Endothelial cell of umbilical vein (primary cell): ENCODE measurements around the gene AAGAB. TPM values are rescaled to one million over a fixed set of nuclear protein-coding genes. Genes with fewer than 3 reads are reported as not detected.

Source experiments
- BruUV-seq: library from RNA; stranded (reverse); fragments of 400-500 nt; replicated peaks from 2 replicates; lab custom pipeline; 2021; lab: Mats Ljungman, UMichigan
- CTCF ChIA-PET: fragments of 300-600, 350-600 bp; sonication (Branson Sonifier 250); formaldehyde crosslinking; loops from one replicate; lab custom pipeline; 2021; ENCODE audit warnings: antibody characterized with exemption, inconsistent platforms; lab: Charles Lee
- POLR2A ChIA-PET: fragments of 300-600, 350-600 bp; sonication (Branson Sonifier 250); formaldehyde crosslinking; loops from one replicate; lab custom pipeline; 2021; ENCODE audit warnings: antibody characterized with exemption, inconsistent platforms; lab: Charles Lee
- DNase-seq: peaks from one replicate; pipeline ENCODE4 v3.0.0-alpha.2; 2011; ENCODE audit warnings: low read depth, low spot score
- FAIRE-seq: peaks from 2 replicates; lab custom pipeline; 2011; peaks lifted over from hg19 to GRCh38; lab: Jason Lieb, UNC
- H2AFZ ChIP-seq: 2 replicates; pipeline ENCODE4 v1.6.0; 2012; ENCODE audit warnings: low read depth, low read length, control low read depth, inconsistent platforms
- H3K27ac ChIP-seq: 2 replicates; pipeline ENCODE4 v1.5.1; 2011; ENCODE audit warnings: low read depth, mild to moderate bottlenecking, control low read depth, low read length, moderate library complexity; ENCODE audit not compliant: insufficient read depth
- H3K27me3 ChIP-seq, 2 experiments: 2 replicates each; pipeline versions ENCODE4 v1.6.0 to v1.6.1; 2011; ENCODE audit warnings: low read length in 2 of 2, mixed read lengths in 1 of 2; ENCODE audit not compliant: control insufficient read depth in 2 of 2, insufficient read depth in 2 of 2
- H3K36me3 ChIP-seq, 2 experiments: 2 replicates in 1 of 2; 3 replicates in 1 of 2; pipeline ENCODE4 v1.5.1; 2011; ENCODE audit warnings: low read length in 2 of 2, mild to moderate bottlenecking in 1 of 2, moderate library complexity in 1 of 2; ENCODE audit not compliant: control insufficient read depth in 2 of 2, insufficient read depth in 2 of 2; ENCODE audit errors: extremely low read depth in 1 of 2
- H3K4me1 ChIP-seq: 3 replicates; pipeline ENCODE4 v1.5.1; 2011; ENCODE audit warnings: mild to moderate bottlenecking, low read length; ENCODE audit not compliant: control insufficient read depth, insufficient read depth; ENCODE audit errors: extremely low read depth
- H3K4me2 ChIP-seq: 2 replicates; pipeline ENCODE4 v1.6.1; 2011; ENCODE audit warnings: low read length, control low read depth, mixed read lengths; ENCODE audit not compliant: insufficient read depth
- H3K4me3 ChIP-seq, 3 experiments: fragments of 200-600 bp in 1 of 3; sonication (generic), shearing (Covaris generic) in 1 of 3; replicated peaks in 1 of 3; 2 replicates each; pipeline ENCODE4 v1.5.1; 2011 to 2016; ENCODE audit warnings: control low read depth in 3 of 3, low read length in 3 of 3, mild to moderate bottlenecking in 2 of 3, inconsistent platforms in 1 of 3, low read depth in 1 of 3, moderate library complexity in 1 of 3; ENCODE audit not compliant: insufficient read depth in 1 of 3
- H3K79me2 ChIP-seq: 2 replicates; pipeline ENCODE4 v1.6.0; 2012; ENCODE audit warnings: low read length, inconsistent platforms; ENCODE audit not compliant: control insufficient read depth, insufficient read depth
- H3K9ac ChIP-seq: replicated peaks from 2 replicates; pipeline ENCODE3; 2011; ENCODE audit warnings: low read length, control low read depth; ENCODE audit not compliant: insufficient read depth; ENCODE audit errors: extremely low read depth
- H3K9me1 ChIP-seq: replicated peaks from 3 replicates; pipeline ENCODE4 v1.6.0; 2011; ENCODE audit warnings: mild to moderate bottlenecking, low read length; ENCODE audit not compliant: control insufficient read depth, insufficient read depth; ENCODE audit errors: extremely low read depth
- H3K9me3 ChIP-seq: replicated peaks from 2 replicates; pipeline ENCODE4 v1.5.1; 2012; ENCODE audit warnings: low read length, inconsistent platforms; ENCODE audit not compliant: control insufficient read depth, insufficient read depth
- H4K20me1 ChIP-seq: replicated peaks from 2 replicates; pipeline ENCODE3; 2011; ENCODE audit warnings: mild to moderate bottlenecking, low read length; ENCODE audit not compliant: control insufficient read depth, insufficient read depth; ENCODE audit errors: extremely low read depth
- FOS ChIP-seq: IDR thresholded peaks from 2 replicates; pipeline ENCODE4 v1.6.1; 2011; ENCODE audit warnings: mild to moderate bottlenecking, low read length, moderate library complexity, borderline replicate concordance; ENCODE audit not compliant: insufficient read depth
- JUN ChIP-seq: IDR thresholded peaks from 2 replicates; pipeline ENCODE4 v1.6.1; 2011; ENCODE audit warnings: borderline replicate concordance, low read depth; ENCODE audit not compliant: insufficient read length, insufficient read depth
- MAX ChIP-seq: IDR thresholded peaks from 2 replicates; pipeline ENCODE4 v1.6.1; 2011; ENCODE audit not compliant: insufficient read depth, insufficient read length
- MYC ChIP-seq: IDR thresholded peaks from one replicate; pipeline ENCODE4 v1.6.1; 2011; ENCODE audit warnings: mild to moderate bottlenecking, low read depth, low read length
- dilution Hi-C: fragments of 300-500 bp; cut with MboI; formaldehyde crosslinking; loops from one replicate; pipeline ENCODE4 v1.15.0; 2019; ENCODE audit warnings: low sequenced_read_pairs; ENCODE audit not compliant: extremely low pct_ligation_motif_present
- intact Hi-C: fragments of 100-400 bp; cut with micrococcal nuclease; formaldehyde crosslinking; loops from one replicate; pipeline ENCODE4 v1.10.0; 2022
- polyA plus RNA-seq, 4 experiments: library from polyadenylated mRNA; depleted of rRNA in 3 of 4; stranded (reverse) in 3 of 4; unstranded in 1 of 4; fragments of >200 nt; gene quantifications; 2 replicates each; pipeline versions ENCODE4 v1.2.1 to v1.2.3, GENCODE V29; 2011 to 2012; ENCODE audit warnings: missing spikeins in 1 of 4
- total RNA-seq: library from RNA; stranded (reverse); gene quantifications from 2 replicates; pipeline ENCODE4 v1.2.3, GENCODE V29; 2021

The AAGAB gene
- total and polyA plus RNA-seq, 2 donors (not counting 3 experiments of a cell fraction or from before 2014, with no cell fraction given), result 21.2 to 42.6 TPM

- DNase-seq (no peak), FAIRE-seq (no peak)
- ChIA-PET POLR2A (no interaction called here), CTCF (no interaction called here)
- H3K79me2 ChIP-seq, result peaks cover 75% of the 10 kb centered on the region
- intact Hi-C loops (no loop called here), dilution Hi-C loops (no loop called here)
- H3K4me2 ChIP-seq, result no peak overlapping the region
- H3K9me1 ChIP-seq, result no peaks in the 10 kb centered on the region
- no peak overlapping the region for H3K27ac ChIP-seq
- no peak overlapping the region for H3K4me3 ChIP-seq
- no peak overlapping the region for H3K9ac ChIP-seq
- H3K4me1 ChIP-seq, result peaks cover 53% of the 10 kb centered on the region
- no peak overlapping the region for H2AFZ ChIP-seq
- no peaks in the 10 kb centered on the region for H3K9me3 ChIP-seq
- no peaks in the 10 kb centered on the region for H3K27me3 ChIP-seq
- TF ChIP-seq FOS, result no peak
- peaks cover 0 to 11% of the 10 kb centered on the region in 2 experiments for H3K36me3 ChIP-seq
- BruUV-seq, result no TSS peak
- no peaks in the 10 kb centered on the region for H4K20me1 ChIP-seq
Measured at GRCh38 chr15:67163180-67163579, 91.3 kb downstream of the AAGAB start.

DNA sequence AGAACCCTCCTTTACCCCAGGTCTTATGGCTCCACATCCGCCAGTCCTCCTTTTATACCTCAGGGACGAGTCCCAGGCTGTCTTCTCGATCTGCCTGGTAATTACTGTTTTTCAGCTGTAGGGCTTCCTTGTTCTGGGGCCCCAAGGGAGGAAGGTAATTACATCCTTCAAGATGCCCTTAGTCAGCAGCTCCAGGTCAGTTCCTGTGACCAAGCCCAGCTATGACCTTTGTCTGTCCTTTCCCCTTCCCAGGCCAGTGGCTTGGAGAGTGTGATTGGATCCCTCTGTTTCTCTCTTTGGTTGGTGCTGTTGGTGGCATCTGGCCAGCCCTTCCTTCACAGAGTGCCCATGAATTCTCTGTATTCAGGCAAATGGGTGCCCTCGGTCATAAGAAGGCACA, 92.6 kb downstream of the AAGAB start:
- Histone ChIP-seq H3K4me2 (no peak overlapping the region), H3K27me3 (no peaks in the 10 kb centered on the region), H3K9me1 (no peaks in the 10 kb centered on the region), H3K9me3 (no peaks in the 10 kb centered on the region), H3K4me1 (peaks cover 61% of the 10 kb centered on the region), H3K4me3 (no peak overlapping the region), H3K79me2 (peaks cover 76% of the 10 kb centered on the region), H3K36me3 (peaks cover 0 to 2% of the 10 kb centered on the region in 2 experiments), H3K27ac (peak overlapping the region; percentile 24), H2AFZ (no peak overlapping the region), H3K9ac (no peak overlapping the region), H4K20me1 (no peaks in the 10 kb centered on the region)
- no peak for DNase-seq
- dilution Hi-C loops, result no loop called here
- ChIA-PET CTCF (interaction anchor here (0.7 to 1.3 kb wide), 6 partner anchors 12 to 96 kb away, joined by 3 to 5 read pairs (median 4); partner anchors contain the start of gene SMAD3), POLR2A (no interaction called here)
- FAIRE-seq, result no peak
- TF ChIP-seq MAX, result no peak
- no peak for TF ChIP-seq JUN
- TF ChIP-seq FOS, result no peak
- TF ChIP-seq MYC, result no peak
- intact Hi-C loops, result no loop called here
- no TSS peak for BruUV-seq
